ENCODE results near the gene AIG1. TPM values are rescaled to one million over a fixed set of nuclear protein-coding genes. Genes with fewer than 3 reads are reported as not detected.

Gene AIG1
- total and polyA plus RNA-seq, 2 of the 4 experiments (the other 2 are of a cell fraction): 21.3 to 27.1 TPM

DNA sequence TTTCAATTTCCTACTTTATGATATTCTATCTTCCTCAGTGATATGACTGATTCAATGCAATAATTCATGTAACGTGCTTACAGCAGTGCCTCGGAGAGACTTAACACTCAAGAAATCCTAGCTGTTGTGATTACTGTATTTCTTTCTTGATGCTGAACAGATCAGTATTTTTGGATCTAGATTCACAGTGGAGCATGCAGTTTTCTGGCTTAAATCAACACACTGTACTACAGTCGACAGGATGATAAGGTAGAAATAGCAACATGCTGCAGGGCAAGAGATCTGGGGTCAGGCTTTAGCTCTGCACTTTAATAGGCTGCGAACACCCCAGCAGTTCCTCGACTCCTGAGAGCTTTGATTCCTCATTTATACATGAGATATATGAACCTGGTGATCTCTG lies 161.0 kb downstream of the AIG1 start:
- intact Hi-C loops (cut with micrococcal nuclease): no loop called here
- H2BK120ac ChIP-seq (ENCODE audit: low read depth, low read length): no peak overlapping the region
- ChIA-PET CTCF (no interaction called here), POLR2A (ENCODE audit: unreplicated experiment) (no interaction called here)
- no peak overlapping the region for H2BK15ac ChIP-seq (ENCODE audit: low read depth, low read length)
- no peak overlapping the region for H3K23ac ChIP-seq (ENCODE audit: low read depth, low read length)
- no peaks in the 10 kb centered on the region for H4K20me1 ChIP-seq (ENCODE audit: insufficient read depth, low read length)
- ATAC-seq (ENCODE audit: low read depth) (no peak), DNase-seq (no peak)
- TF ChIP-seq, protein P1, sequence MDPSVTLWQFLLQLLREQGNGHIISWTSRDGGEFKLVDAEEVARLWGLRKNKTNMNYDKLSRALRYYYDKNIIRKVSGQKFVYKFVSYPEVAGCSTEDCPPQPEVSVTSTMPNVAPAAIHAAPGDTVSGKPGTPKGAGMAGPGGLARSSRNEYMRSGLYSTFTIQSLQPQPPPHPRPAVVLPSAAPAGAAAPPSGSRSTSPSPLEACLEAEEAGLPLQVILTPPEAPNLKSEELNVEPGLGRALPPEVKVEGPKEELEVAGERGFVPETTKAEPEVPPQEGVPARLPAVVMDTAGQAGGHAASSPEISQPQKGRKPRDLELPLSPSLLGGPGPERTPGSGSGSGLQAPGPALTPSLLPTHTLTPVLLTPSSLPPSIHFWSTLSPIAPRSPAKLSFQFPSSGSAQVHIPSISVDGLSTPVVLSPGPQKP (IDR thresholded peaks at IDR 0.05; ENCODE audit: borderline replicate concordance, low read depth, low read length): no peak
- TF ChIP-seq RFX5 (IDR thresholded peaks at IDR 0.05; ENCODE audit: low read depth, low read length): no peak
- TF ChIP-seq CTCF (conservative IDR thresholded peaks at IDR 0.05; ENCODE audit: low read depth, low read length): no peak
- TF ChIP-seq CEBPB (IDR thresholded peaks at IDR 0.05; ENCODE audit: low read depth, low read length): no peak
- no peak overlapping the region for H3K9ac ChIP-seq (ENCODE audit: low read depth, low read length)
- no peak overlapping the region for H4K5ac ChIP-seq (ENCODE audit: low read depth, low read length)
- in situ Hi-C loops (cut with MboI; ENCODE audit: low sequenced_read_pairs): no loop called here
- no peak overlapping the region for H2AK9ac ChIP-seq (replicated peaks; ENCODE audit: low read depth, low read length, poor library complexity)
- no peak overlapping the region for H2BK5ac ChIP-seq (ENCODE audit: low read depth, low read length, poor library complexity, severe bottlenecking)
- dilution Hi-C loops (cut with HindIII; ENCODE audit: low sequenced_read_pairs, unreplicated experiment): no loop called here
- H3K4me2 ChIP-seq (ENCODE audit: low read depth, low read length): no peak overlapping the region
- H2AK5ac ChIP-seq (ENCODE audit: low read depth, low read length): no peak overlapping the region
- BruUV-seq (replicated peaks): no TSS peak
- H3K4me3 ChIP-seq (ENCODE audit: insufficient read depth, low read depth, low read length): no peak overlapping the region
- no peaks in the 10 kb centered on the region for H3K27me3 ChIP-seq (ENCODE audit: control insufficient read depth, insufficient read depth, low read length)
- no peak overlapping the region for H4K91ac ChIP-seq (ENCODE audit: insufficient read depth, low read depth, low read length)
- H3K4me1 ChIP-seq (ENCODE audit: control insufficient read depth, insufficient read depth, low read length): no peaks in the 10 kb centered on the region; the same call in 1 of the 2 replicates
- H3K14ac ChIP-seq (replicated peaks; ENCODE audit: low read depth, low read length): no peak overlapping the region
- H3K36me3 ChIP-seq (ENCODE audit: control insufficient read depth, insufficient read depth, low read length): no peaks in the 10 kb centered on the region
- no peak overlapping the region for H2AFZ ChIP-seq (replicated peaks; ENCODE audit: low read length, poor library complexity)
- H2BK20ac ChIP-seq (ENCODE audit: low read depth, low read length): no peak overlapping the region
- peaks cover 7% of the 10 kb centered on the region; the same call in 1 of the 2 replicates for H3K9me1 ChIP-seq (ENCODE audit: insufficient read depth, low read length)
- no peak overlapping the region for H3K4ac ChIP-seq (ENCODE audit: low read depth, low read length)
- H4K8ac ChIP-seq (ENCODE audit: low read depth in 2 of 2, low read length in 2 of 2): no peak overlapping the region
- H3K18ac ChIP-seq (ENCODE audit: low read depth, low read length): no peak overlapping the region
- H3K79me1 ChIP-seq (ENCODE audit: low read depth in 1 of 2, low read length in 2 of 2): no peaks in the 10 kb centered on the region
- H3K9me3 ChIP-seq (ENCODE audit: control insufficient read depth, insufficient read depth, low read length): no peaks in the 10 kb centered on the region
- no CpG with 5 or more reads among the region's 5 CpGs for WGBS, 2 experiments (ENCODE audit: extremely low coverage in 2 of 2, insufficient read length in 1 of 2)
- no peak overlapping the region for H3K56ac ChIP-seq (ENCODE audit: extremely low read depth, insufficient read depth, low read length)
- no peak overlapping the region for H3K27ac ChIP-seq (ENCODE audit: insufficient read depth, low read length)
